ENCODE measurements around the gene CHCHD5. TPM values are rescaled to one million over a fixed set of nuclear protein-coding genes. Genes with fewer than 3 reads are reported as not detected.
"Not testable (repeated sequence)": the region's sequence is repeated elsewhere in the genome, so short reads cannot be mapped to it uniquely, and the experiment has no call there.

The CHCHD5 gene
- total RNA-seq, 1 donor from 2014 or later = 23.9 TPM

- Histone ChIP-seq H3K36me3 (no peaks in the 10 kb centered on the region), H3K27ac (no peak overlapping the region), H3K9me3 (no peaks in the 10 kb centered on the region), H3K4me3 (no peak overlapping the region), H3K27me3 (no peaks in the 10 kb centered on the region), H3K4me1 (no peaks in the 10 kb centered on the region)
- no peak for ATAC-seq
- TF ChIP-seq CTCF (IDR thresholded peaks at IDR 0.05) = no peak
- intact Hi-C loops (cut with DNase I) = no loop called here
- peak; percentile 3 for DNase-seq
These were observed 23.4 kb downstream of the CHCHD5 start for GRCh38 chr2:112607680-112608438.

GRCh38 chr2:112609320-112609719 is 24.9 kb downstream of the CHCHD5 start:
- H3K9me3 ChIP-seq; H3K4me1 ChIP-seq; DNase-seq; H3K27ac ChIP-seq; ATAC-seq; intact Hi-C loops (cut with DNase I); H3K27me3 ChIP-seq; H3K4me3 ChIP-seq; H3K36me3 ChIP-seq: not testable (repeated sequence)

GRCh38 chr2:112612283-112612682 is 27.9 kb downstream of the CHCHD5 start:
- H3K27me3 ChIP-seq; H3K27ac ChIP-seq; H3K9me3 ChIP-seq; H3K36me3 ChIP-seq; H3K4me3 ChIP-seq; intact Hi-C loops (cut with DNase I); H3K4me1 ChIP-seq; ATAC-seq; DNase-seq: not testable (repeated sequence)

GRCh38 chr2:112614201-112614840 is 29.9 kb downstream of the CHCHD5 start:
- Histone ChIP-seq H3K27me3 (no peaks in the 10 kb centered on the region), H3K27ac (no peak overlapping the region), H3K36me3 (no peaks in the 10 kb centered on the region), H3K9me3 (no peaks in the 10 kb centered on the region), H3K4me3 (no peak overlapping the region), H3K4me1 (no peaks in the 10 kb centered on the region)
- no peak for TF ChIP-seq CTCF (IDR thresholded peaks at IDR 0.05)
- DNase-seq (peak; percentile 34), ATAC-seq (no peak)
- intact Hi-C loops (cut with DNase I) = no loop called here

DNA sequence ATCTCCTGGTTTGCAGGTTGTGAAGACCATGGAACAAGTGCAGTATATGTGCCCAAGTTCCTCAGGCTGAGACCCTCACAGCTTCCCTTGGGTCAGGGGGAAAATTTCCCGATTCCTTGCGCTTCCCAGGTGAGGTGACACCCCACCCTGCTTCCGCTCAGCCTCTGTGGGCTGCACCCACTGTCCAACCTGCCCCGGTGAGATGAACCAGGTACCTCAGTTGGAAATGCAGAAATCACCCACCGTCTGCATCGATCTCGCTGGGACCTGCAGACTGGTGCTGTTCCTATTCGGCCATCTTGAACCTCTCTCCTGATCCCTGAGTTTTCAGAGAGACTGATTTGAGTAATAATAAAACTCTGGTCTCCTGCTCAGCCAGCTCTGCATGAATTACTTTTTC is 30.6 kb downstream of the CHCHD5 start:
- intact Hi-C loops (cut with DNase I) = no loop called here

GRCh38 chr2:112615798-112616197 is 31.4 kb downstream of the CHCHD5 start:
- H3K4me1 ChIP-seq; H3K36me3 ChIP-seq; H3K9me3 ChIP-seq; H3K4me3 ChIP-seq; DNase-seq; ATAC-seq; H3K27me3 ChIP-seq; intact Hi-C loops (cut with DNase I); H3K27ac ChIP-seq: not testable (repeated sequence)

More for the DNA sequence above, 30.6 kb downstream of the CHCHD5 start:
- H3K4me3 ChIP-seq = no peak overlapping the region
- no peaks in the 10 kb centered on the region for H3K4me1 ChIP-seq
- H3K36me3 ChIP-seq = no peaks in the 10 kb centered on the region
- no peaks in the 10 kb centered on the region for H3K9me3 ChIP-seq
- TF ChIP-seq CTCF (IDR thresholded peaks at IDR 0.05) = no peak
- H3K27ac ChIP-seq = no peak overlapping the region
- no peak for ATAC-seq
- H3K27me3 ChIP-seq = no peaks in the 10 kb centered on the region
- peak; percentile 18 for DNase-seq

DNA sequence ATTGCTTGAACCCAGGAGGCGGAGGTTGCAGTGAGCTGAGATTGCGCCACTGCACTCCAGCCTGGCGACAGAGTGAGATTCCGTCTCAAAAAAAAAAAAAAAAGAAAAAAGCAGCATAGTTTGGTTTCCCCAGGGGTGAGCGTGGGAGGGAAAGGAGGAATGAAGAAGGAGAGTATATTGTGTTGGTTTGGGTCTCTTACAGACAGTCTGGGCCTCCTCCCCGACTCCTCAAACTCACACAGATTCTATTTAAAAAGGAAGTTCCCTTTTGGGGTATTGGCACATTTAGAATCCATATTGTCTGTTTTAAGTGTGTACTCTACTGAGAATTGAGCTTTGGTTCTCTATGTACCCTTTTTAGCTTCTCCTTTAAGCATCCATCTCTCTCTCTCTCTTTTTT is 34.0 kb downstream of the CHCHD5 start:
- intact Hi-C loops (cut with DNase I) = no loop called here
- TF ChIP-seq CTCF (IDR thresholded peaks at IDR 0.05) = no peak

More for the DNA sequence above, 34.0 kb downstream of the CHCHD5 start:
- DNase-seq (no peak), ATAC-seq (no peak)
- no peaks in the 10 kb centered on the region for H3K27me3 ChIP-seq
- H3K36me3 ChIP-seq = no peaks in the 10 kb centered on the region
- H3K27ac ChIP-seq = no peak overlapping the region
- no peak overlapping the region for H3K4me3 ChIP-seq
- H3K9me3 ChIP-seq = no peaks in the 10 kb centered on the region
- H3K4me1 ChIP-seq = peaks cover 5% of the 10 kb centered on the region

Measured in upper lobe of right lung (tissue), 1 donor.